Kidney (tissue), 14 donors: ENCODE measurements around the gene MYEOV. TPM values are rescaled to one million over a fixed set of nuclear protein-coding genes. Genes with fewer than 3 reads are reported as not detected.

Experiments used
- DNase-seq, 5 donors: peaks; one replicate each; pipeline ENCODE4 v3.0.0-alpha.2; 2013 to 2020
- FAIRE-seq: peaks from 2 replicates; lab custom pipeline; 2012; peaks lifted over from hg19 to GRCh38; lab: Jason Lieb, UNC
- H3K27ac ChIP-seq, 2 donors: one replicate each; pipeline ENCODE4 v1.7.0; 2013; ENCODE audit warnings: low read depth in 2 of 2, low read length in 2 of 2, inconsistent platforms in 1 of 2
- H3K27me3 ChIP-seq: one replicate; pipeline ENCODE4 v1.7.1; 2013; ENCODE audit warnings: low read length, inconsistent platforms; ENCODE audit not compliant: control insufficient read depth, insufficient read depth
- H3K36me3 ChIP-seq, 3 donors: one replicate each; pipeline versions ENCODE4 v1.7.0 to v1.7.1; 2013; ENCODE audit warnings: low read length in 3 of 3, control low read depth in 1 of 3, inconsistent platforms in 1 of 3; ENCODE audit not compliant: insufficient read depth in 3 of 3, control insufficient read depth in 2 of 3
- H3K4me1 ChIP-seq, 3 donors: one replicate each; pipeline versions ENCODE4 v1.7.0 to v1.7.1; 2013; ENCODE audit warnings: low read length in 3 of 3, inconsistent platforms in 1 of 3, low read depth in 1 of 3; ENCODE audit not compliant: control insufficient read depth in 2 of 3, insufficient read depth in 2 of 3
- H3K4me3 ChIP-seq, 3 donors: one replicate each; pipeline versions ENCODE4 v1.7.0 to v1.8.1; 2013; ENCODE audit warnings: low read length in 3 of 3, control low read depth in 1 of 3, inconsistent platforms in 1 of 3
- H3K9ac ChIP-seq, 3 donors: one replicate each; pipeline versions ENCODE4 v1.7.0 to v1.7.1; 2013; ENCODE audit warnings: low read length in 3 of 3, control low read depth in 1 of 3, inconsistent platforms in 1 of 3
- H3K9me3 ChIP-seq, 3 donors: one replicate each; pipeline versions ENCODE4 v1.7.0 to v1.7.1; 2013; ENCODE audit warnings: low read length in 3 of 3, control low read depth in 1 of 3, inconsistent platforms in 1 of 3; ENCODE audit not compliant: control insufficient read depth in 2 of 3, insufficient read depth in 1 of 3
- intact Hi-C: fragments of 100-400 bp; cut with DNase I; formaldehyde crosslinking; loops from one replicate; pipeline ENCODE4 v1.11.1; 2022
- polyA plus RNA-seq: library from polyadenylated mRNA; stranded (reverse); fragments of 350-450 nt; fragmentation: Illumina TruSeq; extraction: RNeasy Lipid Tissue Mini Kit (QIAGEN cat#74804); gene quantifications from one replicate; pipeline ENCODE4 v1.2.3, GENCODE V29; 2014; ENCODE audit warnings: low read depth, low replicate concordance; ENCODE audit not compliant: insufficient read depth
- total RNA-seq: library from RNA; stranded (reverse); fragmentation: NEBNext Ultra II Directional; extraction: Animal tissue kit (Norgen Biotek cat#: 25700); gene quantifications from one replicate; pipeline ENCODE4 v1.2.1, GENCODE V29; 2021
- TF ChIP-seq, protein P1 (sequence below): IDR thresholded peaks from 3 replicates; pipeline ENCODE4 v1.5.1; 2012; ENCODE audit warnings: mild to moderate bottlenecking, moderate library complexity, borderline replicate concordance; ENCODE audit not compliant: insufficient read depth; ENCODE audit errors: extremely low read depth
- donor health status: control.
- donor health status: control.
- donor health status: control.
- donor health status: control.
- donor health status: control.
- donor health status: DM: yes; HTN: yes; CAD: no.
- donor health status: Normal renal cell carcinoma (clear cell type).

The MYEOV gene
- total and polyA plus RNA-seq, 2 donors from 2014 or later, result 2.6 TPM; not detected in 1

DNA sequence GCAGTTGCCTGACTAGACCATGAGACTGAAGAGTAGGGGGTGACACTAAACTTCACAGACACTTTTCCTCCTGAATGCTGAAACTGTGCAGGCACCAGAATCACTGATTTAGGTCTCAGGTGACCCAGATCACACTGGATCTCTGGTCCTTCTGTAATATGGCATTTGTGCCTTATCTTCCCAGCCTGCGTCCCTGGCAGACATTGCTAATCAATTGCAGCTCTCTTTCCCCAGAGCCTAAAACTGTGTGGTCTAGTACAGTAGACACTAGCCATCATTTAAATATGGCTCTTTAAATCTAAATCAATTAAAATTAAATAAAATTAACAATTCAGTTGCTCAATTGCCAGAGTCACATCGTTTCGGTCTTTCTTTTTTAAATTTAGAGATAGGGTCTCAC is 17.8 kb upstream of the MYEOV start:
- Histone ChIP-seq H3K4me3 (no peak overlapping the region), H3K27me3 (no peaks in the 10 kb centered on the region), H3K9ac (no peak overlapping the region), H3K36me3 (no peaks in the 10 kb centered on the region), H3K27ac (no peak overlapping the region), H3K9me3 (no peaks in the 10 kb centered on the region), H3K4me1 (peaks cover 3 to 9% (median 5%) of the 10 kb centered on the region in 3 donors)
- TF ChIP-seq, protein P1, sequence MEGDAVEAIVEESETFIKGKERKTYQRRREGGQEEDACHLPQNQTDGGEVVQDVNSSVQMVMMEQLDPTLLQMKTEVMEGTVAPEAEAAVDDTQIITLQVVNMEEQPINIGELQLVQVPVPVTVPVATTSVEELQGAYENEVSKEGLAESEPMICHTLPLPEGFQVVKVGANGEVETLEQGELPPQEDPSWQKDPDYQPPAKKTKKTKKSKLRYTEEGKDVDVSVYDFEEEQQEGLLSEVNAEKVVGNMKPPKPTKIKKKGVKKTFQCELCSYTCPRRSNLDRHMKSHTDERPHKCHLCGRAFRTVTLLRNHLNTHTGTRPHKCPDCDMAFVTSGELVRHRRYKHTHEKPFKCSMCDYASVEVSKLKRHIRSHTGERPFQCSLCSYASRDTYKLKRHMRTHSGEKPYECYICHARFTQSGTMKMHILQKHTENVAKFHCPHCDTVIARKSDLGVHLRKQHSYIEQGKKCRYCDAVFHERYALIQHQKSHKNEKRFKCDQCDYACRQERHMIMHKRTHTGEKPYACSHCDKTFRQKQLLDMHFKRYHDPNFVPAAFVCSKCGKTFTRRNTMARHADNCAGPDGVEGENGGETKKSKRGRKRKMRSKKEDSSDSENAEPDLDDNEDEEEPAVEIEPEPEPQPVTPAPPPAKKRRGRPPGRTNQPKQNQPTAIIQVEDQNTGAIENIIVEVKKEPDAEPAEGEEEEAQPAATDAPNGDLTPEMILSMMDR, result no peak
- FAIRE-seq, result no peak
- intact Hi-C loops, result no loop called here
- peak in 1 of 5 donors; percentile 1 for DNase-seq

DNA sequence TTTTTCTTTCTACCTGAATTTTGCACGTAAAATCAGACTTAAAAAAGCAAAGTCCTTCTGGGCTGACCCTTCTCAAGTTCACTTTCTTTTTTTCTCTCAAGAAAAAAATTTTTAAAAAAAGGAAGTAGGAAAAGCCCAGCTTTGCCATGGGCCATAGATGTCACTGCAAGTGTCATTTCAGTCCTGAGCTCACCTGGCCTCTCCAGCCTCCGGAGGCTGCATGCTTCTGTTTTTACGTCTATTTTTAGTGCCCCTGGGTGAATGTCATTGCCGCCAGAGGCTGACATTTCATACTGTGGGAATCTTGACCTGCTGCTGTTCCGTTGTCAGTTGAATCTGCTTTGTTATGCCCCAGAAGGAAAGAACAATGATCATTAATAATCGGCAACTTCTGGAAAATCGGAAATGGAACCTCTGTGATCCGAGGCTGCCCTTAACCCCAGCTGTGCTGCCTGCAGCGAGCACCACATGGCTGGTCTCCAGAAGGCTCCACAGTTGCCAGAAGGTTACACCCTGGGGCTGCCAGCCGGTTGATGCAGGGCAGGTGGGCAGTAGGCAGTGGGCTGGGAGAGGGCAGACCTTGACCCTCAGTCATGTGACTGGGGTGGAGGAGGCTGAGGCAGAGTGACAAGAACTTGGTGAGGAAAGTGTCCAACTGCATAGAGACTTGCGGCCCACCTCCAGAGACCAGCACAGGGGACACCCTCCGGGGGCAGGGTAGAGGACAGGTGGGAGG is 16.7 kb upstream of the MYEOV start:
- H3K27me3 ChIP-seq, result no peaks in the 10 kb centered on the region
- DNase-seq (peak in 1 of 5 donors; percentile 53), FAIRE-seq (no peak)
- H3K9me3 ChIP-seq, result peaks cover 0 to 5% (median 0%) of the 10 kb centered on the region in 3 donors
- peaks cover 3 to 9% (median 5%) of the 10 kb centered on the region in 3 donors for H3K4me1 ChIP-seq
- H3K9ac ChIP-seq, result no peak overlapping the region
- no peaks in the 10 kb centered on the region for H3K36me3 ChIP-seq
- TF ChIP-seq, protein P1, result no peak
- intact Hi-C loops, result no loop called here
- H3K27ac ChIP-seq, result no peak overlapping the region
- no peak overlapping the region for H3K4me3 ChIP-seq

GRCh38 chr11:69278091-69278867 is 15.7 kb upstream of the MYEOV start:
- Histone ChIP-seq H3K4me3 (no peak overlapping the region), H3K27ac (no peak overlapping the region), H3K9me3 (peaks cover 0 to 5% (median 0%) of the 10 kb centered on the region in 3 donors), H3K4me1 (peaks cover 4 to 9% (median 5%) of the 10 kb centered on the region in 3 donors), H3K36me3 (no peaks in the 10 kb centered on the region), H3K9ac (no peak overlapping the region), H3K27me3 (no peaks in the 10 kb centered on the region)
- DNase-seq (peak; percentile 68 to 90 (median 80)), FAIRE-seq (no peak)
- intact Hi-C loops, result no loop called here
- TF ChIP-seq, protein P1, result no peak
